ENCODE measurements around the gene FCSK.

Gene FCSK

GRCh38 chr16:70526403-70526802 is 72.0 kb downstream of the FCSK start:
- no peak for DNase-seq

DNA sequence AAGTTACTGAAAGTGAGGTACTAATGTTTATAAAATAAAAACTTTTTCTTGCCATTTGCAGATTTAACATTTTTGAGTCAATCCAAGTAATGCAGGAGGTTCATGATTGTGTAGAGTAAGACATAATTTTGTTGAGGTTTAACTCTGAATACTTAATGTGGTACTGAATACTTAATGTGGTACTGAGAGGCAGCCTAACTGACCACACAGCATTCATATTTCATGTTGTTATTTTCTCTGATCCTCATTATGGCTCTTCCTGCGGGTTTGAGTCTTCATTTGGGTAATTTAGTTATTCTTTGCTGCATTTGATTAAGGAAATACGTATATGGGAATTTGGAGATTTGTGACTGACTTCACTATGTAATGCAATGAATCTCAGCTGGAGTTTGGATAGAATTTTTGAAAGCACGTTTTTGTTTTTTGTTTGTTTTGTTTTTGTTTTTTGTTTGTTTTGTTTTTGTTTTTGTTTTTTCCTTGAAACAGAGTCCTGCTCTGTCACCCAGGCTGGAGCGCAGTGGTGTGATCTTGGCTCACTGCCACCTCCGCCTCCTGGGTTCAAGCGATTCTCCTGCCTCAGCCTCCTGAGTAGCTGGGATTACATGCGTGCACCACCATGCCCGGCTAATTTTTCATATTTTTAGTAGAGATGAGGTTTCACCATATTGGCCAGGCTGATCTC is 73.1 kb downstream of the FCSK start:
- no peak for DNase-seq

- no peak for DNase-seq
Observed at GRCh38 chr16:70529051-70529777, 74.8 kb downstream of the FCSK start.

All from stimulated activated CD4-positive, alpha-beta T cell treated with anti-CD3 and anti-CD28 coated beads, Interleukin-2, amount 100 ng/mL, for 48 hours (primary cell).